ENCODE results near the gene PAGR1.

Gene PAGR1

GRCh38 chr16:29809031-29809747 lies 6.8 kb upstream of the PAGR1 start:
- H3K4me1 ChIP-seq (ENCODE audit: low read depth, poor library complexity, severe bottlenecking) = peaks cover 45% of the 10 kb centered on the region
- H3K27ac ChIP-seq = peak overlapping the region; percentile 96; the same call in 1 of the 2 replicates
- peak overlapping the region; percentile 89; the same call in 1 of the 2 replicates for H3K9ac ChIP-seq

GRCh38 chr16:29809850-29810698 lies 5.9 kb upstream of the PAGR1 start:
- no peaks in the 10 kb centered on the region for H3K27me3 ChIP-seq (ENCODE audit: insufficient read depth, low read depth)
- 0 out of 2 replicates have a peak overlapping the region, but pooled peaks have one; percentile 33 for H3K9ac ChIP-seq
- no peak overlapping the region for H2AFZ ChIP-seq (ENCODE audit: low read depth)
- peak overlapping the region; percentile 83 for H3K4me2 ChIP-seq
- no peak overlapping the region for H3K4me3 ChIP-seq (IDR thresholded peaks at IDR 0.05; ENCODE audit: insufficient read depth, low read depth, low read length)
- H3K27ac ChIP-seq = peak overlapping the region; percentile 50; the same call in 1 of the 2 replicates
- TF ChIP-seq CTCF (conservative IDR thresholded peaks at IDR 0.05; ENCODE audit: low read depth, low read length) = no peak
- H3K36me3 ChIP-seq (ENCODE audit: insufficient read depth) = peaks cover 6% of the 10 kb centered on the region; the same call in 1 of the 2 replicates
- H4K20me1 ChIP-seq (ENCODE audit: insufficient read depth) = no peaks in the 10 kb centered on the region
- peaks cover 33% of the 10 kb centered on the region for H3K79me2 ChIP-seq (ENCODE audit: insufficient read depth, low read depth)
- peaks cover 44% of the 10 kb centered on the region for H3K4me1 ChIP-seq (ENCODE audit: low read depth, poor library complexity, severe bottlenecking)

More at GRCh38 chr16:29809031-29809747, 6.8 kb upstream of the PAGR1 start:
- no peak overlapping the region for H3K4me3 ChIP-seq (IDR thresholded peaks at IDR 0.05; ENCODE audit: insufficient read depth, low read depth, low read length)
- H3K79me2 ChIP-seq (ENCODE audit: insufficient read depth, low read depth) = peaks cover 33% of the 10 kb centered on the region
- H3K36me3 ChIP-seq (ENCODE audit: insufficient read depth) = peaks cover 6% of the 10 kb centered on the region; the same call in 1 of the 2 replicates
- no peak for TF ChIP-seq CTCF (conservative IDR thresholded peaks at IDR 0.05; ENCODE audit: low read depth, low read length)
- no peaks in the 10 kb centered on the region for H3K27me3 ChIP-seq (ENCODE audit: insufficient read depth, low read depth)
- no peak overlapping the region for H2AFZ ChIP-seq (ENCODE audit: low read depth)
- H4K20me1 ChIP-seq (ENCODE audit: insufficient read depth) = no peaks in the 10 kb centered on the region
- H3K4me2 ChIP-seq = peak overlapping the region; percentile 83

DNA sequence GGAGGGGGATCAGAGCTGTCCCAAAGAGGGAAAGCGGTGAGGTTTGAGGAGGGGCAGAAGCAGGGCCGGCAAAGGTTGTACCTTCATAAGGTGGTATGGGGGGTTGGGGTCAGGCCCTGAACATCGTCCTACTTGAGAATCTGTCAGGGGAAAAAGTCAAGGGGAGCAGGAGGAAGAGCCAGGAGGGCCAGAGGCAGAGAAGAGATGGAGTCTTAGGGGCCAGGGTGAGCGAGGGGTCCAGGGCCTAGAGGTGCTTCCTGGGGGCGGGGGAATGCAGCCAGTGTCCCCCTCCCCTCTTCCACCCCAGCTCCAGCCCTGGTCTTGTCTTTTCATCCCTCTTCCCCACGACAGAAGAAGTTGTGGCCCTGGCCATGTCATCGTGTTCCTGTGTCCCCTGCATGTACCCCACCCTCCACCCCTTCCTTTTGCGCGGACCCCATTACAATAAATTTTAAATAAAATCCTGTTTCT lies 5.2 kb upstream of the PAGR1 start:
- peaks cover 48% of the 10 kb centered on the region for H3K4me1 ChIP-seq (ENCODE audit: low read depth, poor library complexity, severe bottlenecking)
- peak overlapping the region; percentile 33; the same call in 1 of the 2 replicates for H3K9ac ChIP-seq
- H3K79me2 ChIP-seq (ENCODE audit: insufficient read depth, low read depth) = peaks cover 33% of the 10 kb centered on the region

More for the DNA sequence above, 5.2 kb upstream of the PAGR1 start:
- peak overlapping the region; percentile 50; the same call in 1 of the 2 replicates for H3K27ac ChIP-seq
- TF ChIP-seq CTCF (conservative IDR thresholded peaks at IDR 0.05; ENCODE audit: low read depth, low read length) = no peak
- no peaks in the 10 kb centered on the region for H3K27me3 ChIP-seq (ENCODE audit: insufficient read depth, low read depth)
- H3K4me2 ChIP-seq = peak overlapping the region; percentile 83
- H2AFZ ChIP-seq (ENCODE audit: low read depth) = no peak overlapping the region
- no peaks in the 10 kb centered on the region for H4K20me1 ChIP-seq (ENCODE audit: insufficient read depth)
- peaks cover 6% of the 10 kb centered on the region; the same call in 1 of the 2 replicates for H3K36me3 ChIP-seq (ENCODE audit: insufficient read depth)
- no peak overlapping the region for H3K4me3 ChIP-seq (IDR thresholded peaks at IDR 0.05; ENCODE audit: insufficient read depth, low read depth, low read length)
